Ramos (cell line): ENCODE data around the gene IQSEC1.

Experiments
- in situ Hi-C: fragments of 300-500 bp; cut with MboI; formaldehyde crosslinking; loops from one replicate; pipeline ENCODE4 v1.14.3; 2022; ENCODE audit warnings: low sequenced_read_pairs; ENCODE audit not compliant: unreplicated experiment

IQSEC1 gene

GRCh38 chr3:13108861-13109260 lies 35.6 kb upstream of the IQSEC1 start:
- in situ Hi-C loops: no loop called here

GRCh38 chr3:13107661-13108060 lies 34.4 kb upstream of the IQSEC1 start:
- in situ Hi-C loops: no loop called here

GRCh38 chr3:13106308-13107001 lies 33.2 kb upstream of the IQSEC1 start:
- in situ Hi-C loops: no loop called here

- in situ Hi-C loops: no loop called here
Measured at GRCh38 chr3:13105896-13106250, 32.6 kb upstream of the IQSEC1 start.

GRCh38 chr3:13105181-13105895 lies 32.1 kb upstream of the IQSEC1 start:
- in situ Hi-C loops: no loop called here

GRCh38 chr3:13104511-13104910 lies 31.3 kb upstream of the IQSEC1 start:
- in situ Hi-C loops: no loop called here

- in situ Hi-C loops: no loop called here
Measured at GRCh38 chr3:13103416-13104058, 30.3 kb upstream of the IQSEC1 start.

GRCh38 chr3:13102386-13103345 lies 29.4 kb upstream of the IQSEC1 start:
- in situ Hi-C loops: no loop called here

GRCh38 chr3:13099707-13100106 lies 26.5 kb upstream of the IQSEC1 start:
- in situ Hi-C loops: no loop called here

GRCh38 chr3:13098192-13098988 lies 25.2 kb upstream of the IQSEC1 start:
- in situ Hi-C loops: no loop called here

GRCh38 chr3:13096356-13096755 lies 23.1 kb upstream of the IQSEC1 start:
- in situ Hi-C loops: no loop called here

GRCh38 chr3:13095408-13095937 lies 22.2 kb upstream of the IQSEC1 start:
- in situ Hi-C loops: no loop called here

GRCh38 chr3:13093687-13094086 lies 20.5 kb upstream of the IQSEC1 start:
- in situ Hi-C loops: no loop called here

- in situ Hi-C loops: no loop called here
Measured at GRCh38 chr3:13092621-13093617, 19.7 kb upstream of the IQSEC1 start.

GRCh38 chr3:13091898-13092611 lies 18.8 kb upstream of the IQSEC1 start:
- in situ Hi-C loops: no loop called here

- in situ Hi-C loops: loop anchor here (10.0 kb wide), 1 partner anchor 366 kb away; no protein-coding TSS in a partner anchor
Measured at GRCh38 chr3:13088028-13089006, 15.1 kb upstream of the IQSEC1 start.
